Stimulated activated CD4-positive, alpha-beta T cell treated with anti-CD3 and anti-CD28 coated beads, Interleukin-15, amount 100 ng/mL, for 48 hours (primary cell): ENCODE results near the gene ACVR1B.
A peak's percentile ranks its signal among the peaks of the same experiment; 100 is the strongest.

Experiments used
- DNase-seq, 2 donors: peaks; one replicate each; pipeline ENCODE4 v3.0.0-alpha.2; 2020; ENCODE audit warnings: low read depth in 2 of 2

ACVR1B gene

DNA sequence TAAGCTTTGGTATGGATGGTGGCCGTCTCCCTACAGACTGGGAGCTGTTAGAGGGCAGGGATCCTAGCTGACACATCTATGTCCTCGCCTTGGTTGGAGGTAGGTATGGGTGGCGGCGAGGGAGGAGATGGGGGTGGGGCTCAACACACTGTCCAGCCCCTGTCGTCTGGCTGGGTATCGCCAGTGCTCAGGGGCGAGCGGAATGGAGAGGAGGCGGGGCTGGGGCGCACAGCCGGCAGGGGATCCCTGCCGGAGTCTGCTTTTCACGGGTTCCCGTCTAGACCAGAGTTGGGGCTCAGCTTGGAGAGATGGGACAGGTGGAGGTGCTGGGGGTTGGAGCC is 71.3 kb downstream of the ACVR1B start:
- DNase-seq, result no peak

DNA sequence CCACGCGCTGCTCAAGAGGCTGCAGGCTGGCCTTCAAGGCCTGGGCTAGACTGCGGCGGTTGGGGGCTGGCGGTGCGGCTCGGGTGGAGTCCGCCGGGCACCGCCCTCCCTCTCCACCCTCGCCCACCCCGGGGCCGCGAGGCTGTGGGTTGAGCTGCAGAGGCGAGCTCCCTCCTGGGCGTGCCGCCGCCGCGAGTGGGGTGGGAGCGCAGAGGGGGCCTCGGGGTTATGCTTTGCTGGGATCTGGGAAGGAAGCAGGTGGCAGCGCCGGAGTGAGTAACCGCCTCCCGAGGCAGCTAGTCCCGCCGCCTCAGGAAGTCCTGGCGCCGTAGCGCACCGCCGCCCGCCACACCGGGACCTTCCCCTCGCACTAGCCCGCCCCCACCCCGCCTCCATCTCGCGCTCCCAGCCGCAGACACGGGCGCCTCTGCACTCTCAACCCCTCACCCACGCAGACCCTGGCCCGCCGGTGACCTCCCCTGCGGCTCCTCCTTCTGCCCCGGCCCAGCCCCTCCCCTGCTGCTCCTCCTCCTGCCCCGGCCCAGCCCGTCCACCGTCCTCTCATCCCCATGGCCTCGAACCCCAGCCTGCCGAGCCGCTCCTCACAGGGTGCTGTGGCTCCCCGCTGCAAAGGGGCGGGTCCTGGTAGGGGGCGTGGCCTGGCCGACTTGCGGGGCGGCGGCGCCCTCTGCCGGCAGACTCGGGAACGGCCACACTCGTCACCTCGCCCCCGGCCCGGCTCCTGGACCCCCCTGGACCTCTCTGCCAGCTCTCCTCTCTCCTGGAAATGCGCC is 71.9 kb downstream of the ACVR1B start:
- peak; percentile 91 to 94 for DNase-seq

- no peak for DNase-seq
These were observed 72.6 kb downstream of the ACVR1B start for GRCh38 chr12:52023976-52024688.

- DNase-seq, result peak; percentile 47 to 67
These were observed 73.3 kb downstream of the ACVR1B start for GRCh38 chr12:52024845-52025230.

GRCh38 chr12:52026263-52026662 is 74.8 kb downstream of the ACVR1B start:
- no peak for DNase-seq

- no peak for DNase-seq
These were observed 75.8 kb downstream of the ACVR1B start for GRCh38 chr12:52027085-52027843.

- DNase-seq, result no peak
These were observed 78.2 kb downstream of the ACVR1B start for GRCh38 chr12:52029685-52030084.

- no peak for DNase-seq
These were observed 80.9 kb downstream of the ACVR1B start for GRCh38 chr12:52032446-52032803.

- peak; percentile 84 for DNase-seq
These were observed 81.4 kb downstream of the ACVR1B start for GRCh38 chr12:52032804-52033445.

GRCh38 chr12:52033446-52034140 is 82.1 kb downstream of the ACVR1B start:
- DNase-seq, result no peak

DNA sequence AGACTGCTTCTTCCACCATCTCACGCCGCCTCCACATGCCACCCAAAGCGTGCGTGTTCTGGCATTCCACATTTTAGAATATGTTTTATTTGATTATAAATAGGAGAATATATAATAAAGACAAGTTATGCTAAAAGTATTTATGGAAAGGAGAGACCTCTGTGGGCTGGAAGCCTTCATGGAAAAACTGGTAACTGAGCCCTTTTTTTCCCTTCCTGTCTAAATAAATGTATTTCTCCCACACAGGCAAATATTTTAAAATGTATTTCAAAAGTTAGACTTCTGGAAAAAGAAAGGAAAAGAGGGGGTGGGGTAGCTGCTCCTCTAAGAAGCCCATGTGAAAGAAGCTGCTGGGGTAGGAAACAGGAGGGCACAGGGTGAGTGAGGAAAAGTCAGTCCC is 83.7 kb downstream of the ACVR1B start:
- DNase-seq, result no peak

DNA sequence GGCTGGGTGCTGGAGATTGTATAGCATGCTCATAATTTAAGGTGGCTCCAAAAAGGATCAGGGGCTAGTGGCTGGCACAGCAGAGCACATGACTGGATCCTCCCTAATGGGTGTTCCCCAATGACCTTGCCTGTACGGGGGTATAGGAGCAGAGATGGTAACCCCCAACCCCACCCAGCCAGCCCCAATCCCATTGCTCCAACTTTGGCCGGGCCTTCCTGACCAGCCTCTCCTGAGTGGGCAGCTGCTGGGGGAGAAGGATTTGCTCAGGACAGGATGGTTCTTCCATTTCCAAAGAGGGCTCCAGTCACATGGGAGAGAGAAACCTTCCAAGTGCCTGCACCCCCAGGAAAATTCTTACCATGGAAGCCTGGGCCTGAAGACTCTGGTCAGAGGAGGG is 84.4 kb downstream of the ACVR1B start:
- no peak for DNase-seq

DNA sequence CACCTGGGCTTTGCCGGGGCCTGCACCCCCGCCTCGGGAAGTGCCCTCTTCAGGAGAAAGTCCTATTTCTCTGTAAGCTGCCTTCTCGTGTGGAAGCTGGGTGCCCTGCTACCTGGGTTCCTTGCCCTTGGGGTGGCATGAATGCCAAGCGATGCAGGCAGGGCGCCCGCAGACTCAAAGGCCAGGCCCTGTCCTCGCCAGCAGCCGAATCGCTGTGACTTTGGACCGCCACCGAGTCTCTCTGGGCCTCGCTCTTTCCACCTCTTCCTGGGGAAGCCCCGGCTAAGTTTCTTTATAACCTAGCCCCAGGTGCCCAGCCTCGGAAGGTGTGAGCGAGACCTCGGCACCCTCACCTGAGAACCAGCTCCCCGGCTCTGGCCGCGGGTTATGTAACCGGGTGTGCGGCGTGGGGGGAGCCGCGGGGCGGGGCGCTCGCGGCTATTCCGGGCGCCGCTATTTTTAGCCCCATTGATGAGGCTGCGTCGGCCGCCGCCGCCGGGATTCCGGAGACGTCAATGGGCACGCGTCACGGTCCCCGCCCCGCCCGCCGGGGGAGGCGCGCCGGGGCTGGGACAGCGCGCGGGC is 85.2 kb downstream of the ACVR1B start:
- peak in 1 of 2 donors; percentile 66 for DNase-seq

DNA sequence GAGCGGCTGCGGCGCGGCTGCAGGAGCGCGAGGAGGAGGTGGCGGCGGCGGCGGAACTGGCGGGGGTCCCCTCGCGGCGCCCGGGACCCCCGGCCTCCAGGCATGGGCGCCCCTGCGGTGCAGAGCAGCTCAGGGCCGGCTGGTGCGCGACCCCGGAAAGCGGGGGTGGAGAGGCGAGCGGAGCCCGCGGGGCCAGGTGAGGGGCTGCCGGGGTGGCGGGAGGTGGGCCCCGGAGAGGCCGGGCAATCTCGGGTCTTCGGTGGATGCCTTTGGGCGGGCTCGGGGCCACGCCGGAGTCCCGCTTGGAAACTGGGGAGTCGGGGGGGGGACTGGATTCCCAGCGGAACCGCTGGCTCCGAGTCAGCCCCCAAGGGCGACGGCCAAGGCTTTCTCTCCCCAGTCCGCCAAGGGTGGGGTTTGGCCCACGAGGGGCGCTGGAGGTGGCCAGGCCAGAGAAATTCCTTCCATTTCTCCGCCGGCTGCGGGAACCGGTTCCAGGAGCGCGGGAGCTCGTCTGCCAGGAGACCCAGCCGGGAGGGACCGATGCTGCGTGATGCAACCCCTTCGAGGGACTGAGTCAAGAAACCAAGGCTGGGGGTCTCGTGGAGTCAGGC is 85.9 kb downstream of the ACVR1B start:
- no peak for DNase-seq

DNA sequence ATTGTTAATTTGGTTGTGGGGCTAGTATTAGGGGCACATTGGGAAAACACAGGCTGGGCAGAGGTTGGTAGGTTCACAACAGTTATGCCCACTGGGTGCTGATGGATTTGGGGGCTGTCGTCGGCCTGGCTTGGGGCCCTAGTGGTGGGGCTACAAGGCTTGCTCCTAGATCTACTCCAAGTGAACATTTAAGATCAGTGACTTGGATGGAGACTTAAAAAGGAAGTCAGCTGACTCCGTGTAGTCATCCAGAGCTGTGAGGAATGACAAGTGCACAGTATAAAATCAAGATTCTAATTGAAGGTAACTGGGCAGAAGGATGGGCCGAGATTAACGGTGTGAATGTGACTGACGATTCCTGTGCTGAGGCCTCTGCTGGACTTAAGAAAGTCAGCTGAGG is 86.9 kb downstream of the ACVR1B start:
- no peak for DNase-seq

DNA sequence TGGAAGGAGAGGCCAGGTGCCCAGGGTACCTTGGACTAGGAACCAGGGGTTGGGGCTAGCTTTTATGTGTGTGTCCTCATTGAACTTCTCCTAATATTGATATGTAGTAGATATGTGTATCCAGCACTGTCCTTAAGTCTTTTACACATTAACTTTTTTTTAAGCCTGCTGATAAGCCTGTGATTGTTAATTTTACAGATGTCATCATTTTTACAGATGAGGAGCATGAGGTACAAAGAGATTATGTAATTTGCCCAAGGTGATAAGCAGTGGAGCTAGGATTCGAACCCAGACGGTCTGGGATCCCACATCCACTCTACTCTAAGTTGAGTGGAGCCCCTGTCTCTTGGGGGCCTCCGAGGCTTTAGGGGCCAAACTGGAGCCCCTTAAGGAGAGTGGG is 89.5 kb downstream of the ACVR1B start:
- DNase-seq, result no peak

GRCh38 chr12:52041695-52042123 is 90.2 kb downstream of the ACVR1B start:
- no peak for DNase-seq

- no peak for DNase-seq
These were observed 91.3 kb downstream of the ACVR1B start for GRCh38 chr12:52042706-52043385.

GRCh38 chr12:52043386-52044212 is 92.1 kb downstream of the ACVR1B start:
- DNase-seq, result no peak
